ENCODE results near the gene FERMT3.

FERMT3 gene

GRCh38 chr11:64165842-64166635, 40.5 kb upstream of the FERMT3 start, which contains the start of gene MACROD1:
Gene MACROD1, minus strand, starts transcription at chr11:64166113. Its CDS starts 119 bp downstream, at chr11:64165994.
- no peak for TF ChIP-seq ZFX (IDR thresholded peaks at IDR 0.05; ENCODE audit: borderline replicate concordance)
- 0 out of 2 replicates have a peak, but pooled peaks have one; percentile 22 for TF ChIP-seq CTCF (IDR thresholded peaks at IDR 0.05)
- H3K27ac ChIP-seq, result peak within 1 kb of the TSS; percentile 97

- no peak for TF ChIP-seq CTCF (IDR thresholded peaks at IDR 0.05)
- no peak for TF ChIP-seq ZFX (IDR thresholded peaks at IDR 0.05; ENCODE audit: borderline replicate concordance)
- no peak overlapping the region for H3K27ac ChIP-seq
These were observed 36.1 kb upstream of the FERMT3 start for GRCh38 chr11:64170419-64170818.

- no peak for TF ChIP-seq CTCF (IDR thresholded peaks at IDR 0.05)
- no peak for TF ChIP-seq ZFX (IDR thresholded peaks at IDR 0.05; ENCODE audit: borderline replicate concordance)
- no peak overlapping the region for H3K27ac ChIP-seq
These were observed 32.7 kb upstream of the FERMT3 start for GRCh38 chr11:64173616-64174355.

- H3K27ac ChIP-seq, result no peak overlapping the region
- TF ChIP-seq ZFX (IDR thresholded peaks at IDR 0.05; ENCODE audit: borderline replicate concordance), result no peak
- no peak for TF ChIP-seq CTCF (IDR thresholded peaks at IDR 0.05)
These were observed 29.8 kb upstream of the FERMT3 start for GRCh38 chr11:64176751-64177150.

GRCh38 chr11:64178203-64178602, 28.3 kb upstream of the FERMT3 start:
- TF ChIP-seq ZFX (IDR thresholded peaks at IDR 0.05; ENCODE audit: borderline replicate concordance) (no peak), CTCF (IDR thresholded peaks at IDR 0.05) (no peak)
- H3K27ac ChIP-seq, result no peak overlapping the region

GRCh38 chr11:64178951-64179639, 27.4 kb upstream of the FERMT3 start:
- no peak for TF ChIP-seq ZFX (IDR thresholded peaks at IDR 0.05; ENCODE audit: borderline replicate concordance)
- no peak for TF ChIP-seq CTCF (IDR thresholded peaks at IDR 0.05)
- no peak overlapping the region for H3K27ac ChIP-seq
